Measurements from ENCODE around the gene FAM89B. TPM values are rescaled to one million over a fixed set of nuclear protein-coding genes. Genes with fewer than 3 reads are reported as not detected.

Gene FAM89B
- total and polyA plus RNA-seq, 2 of the 8 experiments (the other 6 are each of a cell fraction or from before 2014, with no cell fraction given) = 15.8 to 32.4 TPM

GRCh38 chr11:65613091-65613928, 41.0 kb downstream of the FAM89B start:
- Histone ChIP-seq H3K4me2 (ENCODE audit: insufficient read depth in 1 of 2, low read depth in 2 of 2, low read length in 2 of 2) (peak overlapping the region; percentile 69 to 87), H2BK5ac (ENCODE audit: low read depth, low read length) (peak overlapping the region; percentile 16; the same call in 1 of the 2 replicates), H3K23ac (ENCODE audit: insufficient read length) (no peak overlapping the region), H3K9ac (replicated peaks in 1 of 4; ENCODE audit: extremely low read depth in 1 of 4, low read depth in 3 of 4, low read length in 3 of 4) (peak overlapping the region; percentile 43 to 70 (median 68); a peak in 6 of 7 replicates), H3K79me2 (ENCODE audit: control insufficient read depth in 1 of 2, insufficient read depth in 2 of 2, low read length in 2 of 2) (peaks cover 11 to 27% of the 10 kb centered on the region in 2 experiments), H3K4me1 (replicated peaks in 1 of 4; ENCODE audit: control insufficient read depth in 3 of 4, insufficient read depth in 4 of 4, low read length in 3 of 4) (peaks cover 0 to 21% (median 11%) of the 10 kb centered on the region in 4 experiments; a peak in 5 of 7 replicates), H3K4me3 (ENCODE audit: extremely low read depth in 1 of 4, insufficient read depth in 2 of 4, low read depth in 3 of 4, low read length in 4 of 4) (peak overlapping the region; percentile 63 to 88 (median 86)), H2AK5ac (ENCODE audit: low read depth, low read length) (no peak overlapping the region), H2BK20ac (ENCODE audit: low read length) (no peak overlapping the region), H4K5ac (ENCODE audit: insufficient read length, low read depth, low read length) (peak overlapping the region; percentile 16), H3K23me2 (ENCODE audit: low read depth, low read length) (peaks cover 16% of the 10 kb centered on the region), H3K56ac (replicated peaks; ENCODE audit: insufficient read length, low read depth, low read length) (peak overlapping the region; percentile 52), H4K8ac (ENCODE audit: extremely low read depth, insufficient read depth, low read length) (peak overlapping the region; percentile 45; the same call in 1 of the 2 replicates), H3K18ac (ENCODE audit: extremely low read depth, low read length) (no peak overlapping the region; the same call in 1 of the 2 replicates), H2BK120ac (replicated peaks; ENCODE audit: low read depth, low read length) (no peak overlapping the region), H3K79me1 (ENCODE audit: low read depth, low read length) (peaks cover 32% of the 10 kb centered on the region), H4K91ac (replicated peaks; ENCODE audit: insufficient read length, low read length) (peak overlapping the region; percentile 18), H3K14ac (ENCODE audit: insufficient read length) (no peak overlapping the region), H2AFZ (ENCODE audit: low read length) (no peak overlapping the region), H3K36me3 (ENCODE audit: control insufficient read depth in 2 of 4, insufficient read depth in 4 of 4, low read length in 3 of 4) (peaks cover 1 to 11% (median 7%) of the 10 kb centered on the region in 4 experiments; a peak in 3 of 8 replicates), H4K20me1 (replicated peaks in 1 of 2; ENCODE audit: control insufficient read depth in 1 of 2, insufficient read depth in 2 of 2, low read length in 2 of 2) (peaks cover 8 to 25% of the 10 kb centered on the region in 2 experiments), H3K4ac (replicated peaks; ENCODE audit: insufficient read length, low read depth, low read length) (no peak overlapping the region), H3K27ac (ENCODE audit: low read depth, low read length) (peak overlapping the region; percentile 43), H3K27me3 (replicated peaks in 1 of 4; ENCODE audit: control insufficient read depth in 3 of 4, extremely low read depth in 1 of 4, insufficient read depth in 3 of 4, low read length in 3 of 4) (no peaks in the 10 kb centered on the region), H2BK12ac (ENCODE audit: low read depth, low read length) (no peak overlapping the region), H2BK15ac (ENCODE audit: low read length) (no peak overlapping the region; the same call in 1 of the 2 replicates), H3K9me3 (ENCODE audit: insufficient read depth in 2 of 2, low read depth in 1 of 2, low read length in 1 of 2) (no peaks in the 10 kb centered on the region)
- 70% methylated on average over 37 of the region's 43 CpGs; no CpG with 5 or more reads in 1 of the 2 experiments for WGBS, 2 experiments (ENCODE audit: extremely low coverage in 1 of 2, insufficient coverage in 1 of 2, insufficient read length in 1 of 2, insufficient replicate concordance in 2 of 2, low coverage in 1 of 2, low lambda C conversion rate in 2 of 2, missing lambda C conversion rate in 1 of 2)
- CTCF ChIA-PET (ENCODE audit: partially characterized antibody) = interaction anchor here (0.6 to 3.8 kb wide), 10 partner anchors 9 to 200 kb away, joined by 3 to 30 read pairs (median 3); no protein-coding TSS in a partner anchor
- no peak for FAIRE-seq
- POLR2A ChIA-PET (ENCODE audit: partially characterized antibody) = interaction anchor here (0.8 to 4.4 kb wide), 14 partner anchors 10 to 240 kb away, joined by 3 to 41 read pairs (median 4); partner anchors contain the start of genes FAM89B, KCNK7, NEAT1 and SIPA1
- DNase-seq (ENCODE audit: low read depth in 1 of 2, low spot score in 2 of 2) = no peak
- TF ChIP-seq CTBP2 (IDR thresholded peaks at IDR 0.05; ENCODE audit: borderline replicate concordance, insufficient read depth, insufficient read length, low read length) (no peak), MAFK (IDR thresholded peaks at IDR 0.05; ENCODE audit: low read depth, low read length) (no peak), JUN (IDR thresholded peaks at IDR 0.05; ENCODE audit: low read depth, low read length) (no peak), USF2 (IDR thresholded peaks at IDR 0.05; ENCODE audit: low read length) (no peak), RFX5 (IDR thresholded peaks at IDR 0.05; ENCODE audit: borderline replicate concordance, low read depth, low read length) (no peak), PHF8 (conservative IDR thresholded peaks at IDR 0.05; ENCODE audit: low read depth, low read length) (no peak), RAD21 (IDR thresholded peaks at IDR 0.05 in 1 of 2, conservative IDR thresholded peaks at IDR 0.05 in 1 of 2; ENCODE audit: low read depth in 2 of 2, low read length in 2 of 2) (no peak), SRF (IDR thresholded peaks at IDR 0.05; ENCODE audit: low read depth, low read length) (no peak), CREB1 (IDR thresholded peaks at IDR 0.05) (no peak)

Measured in H1 (cell line).